ENCODE measurements around the gene GPSM1.
A peak's percentile ranks its signal among the peaks of the same experiment; 100 is the strongest.

GPSM1 gene

DNA sequence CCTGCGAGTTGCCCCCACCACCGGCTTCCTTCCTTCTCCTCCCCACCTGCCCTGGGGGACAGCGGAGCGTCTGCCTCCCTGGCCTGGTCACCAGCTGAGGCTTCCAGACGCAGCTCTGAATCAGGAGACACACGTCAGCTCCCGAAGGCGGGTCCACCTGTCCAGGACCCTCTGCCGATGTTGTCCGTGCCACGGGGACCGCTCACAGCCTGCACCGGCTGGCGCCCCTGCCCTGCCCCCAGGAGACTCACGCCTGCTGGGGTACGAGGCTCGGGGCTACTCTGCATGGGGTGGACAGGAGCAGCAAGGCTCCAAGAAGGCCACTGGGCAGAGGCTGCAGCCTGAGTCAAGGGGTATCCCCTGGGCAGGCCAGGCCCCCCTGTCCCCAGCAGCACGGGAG is 21.5 kb upstream of the GPSM1 start:
- no peak for DNase-seq

GRCh38 chr9:136306211-136307208 is 20.8 kb upstream of the GPSM1 start:
- DNase-seq = no peak

GRCh38 chr9:136307215-136307750 is 20.1 kb upstream of the GPSM1 start:
- no peak for DNase-seq

GRCh38 chr9:136308006-136308701 is 19.2 kb upstream of the GPSM1 start:
- DNase-seq = no peak

DNA sequence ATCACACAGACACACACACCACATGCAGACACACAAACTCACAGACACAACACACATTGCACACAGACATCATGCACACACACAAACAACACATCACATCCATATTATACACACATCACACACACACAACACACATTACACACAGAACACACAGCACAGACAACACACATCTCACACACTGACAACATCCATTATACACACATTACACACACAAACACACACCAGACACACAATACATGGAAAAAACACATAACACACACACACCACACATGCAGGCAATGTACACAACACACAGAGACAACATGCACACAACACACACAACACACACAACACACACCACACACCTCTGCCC is 18.7 kb upstream of the GPSM1 start:
- no peak for DNase-seq

DNA sequence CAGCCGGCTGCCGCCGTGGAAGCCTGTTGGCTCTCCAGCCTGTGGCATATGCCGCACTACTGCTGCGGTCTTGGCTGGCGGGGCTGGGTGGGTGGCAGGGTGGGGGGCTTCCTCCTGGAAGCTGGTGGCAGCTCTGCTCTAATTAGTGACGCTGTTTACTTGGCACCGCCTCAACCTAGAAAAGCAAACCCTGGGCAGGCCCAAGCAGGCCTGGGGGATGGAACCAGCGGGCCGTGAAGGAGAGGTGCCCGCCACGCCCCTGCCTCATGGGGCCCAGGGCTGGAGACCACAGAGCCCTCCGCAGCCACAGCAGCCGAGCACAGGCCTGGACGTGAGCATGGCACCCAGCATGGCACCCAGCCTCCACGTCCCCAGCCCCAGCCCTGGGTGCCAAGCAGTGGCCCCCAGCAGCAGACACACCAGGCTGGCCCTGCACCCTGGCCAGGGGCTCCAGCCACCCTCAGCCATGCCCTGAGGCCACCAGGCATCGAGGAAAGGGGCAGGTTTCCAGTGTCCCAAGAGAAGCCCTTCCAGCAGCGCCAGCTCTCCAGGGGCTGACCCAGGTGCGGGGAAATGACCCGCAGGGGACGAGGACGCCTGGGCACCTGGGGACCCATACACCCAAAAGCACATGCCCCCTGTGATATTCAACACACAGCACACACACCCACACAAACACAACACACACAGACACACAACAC is 18.1 kb upstream of the GPSM1 start:
- DNase-seq = no peak

- DNase-seq = no peak
These were observed 17.5 kb upstream of the GPSM1 start for GRCh38 chr9:136309806-136310220.

GRCh38 chr9:136310273-136311030 is 16.9 kb upstream of the GPSM1 start:
- DNase-seq = no peak

GRCh38 chr9:136311051-136312008 is 16.0 kb upstream of the GPSM1 start:
- peak; percentile 17 for DNase-seq

- DNase-seq = no peak
These were observed 15.3 kb upstream of the GPSM1 start for GRCh38 chr9:136312009-136312375.

- peak; percentile 57 for DNase-seq
These were observed 14.9 kb upstream of the GPSM1 start for GRCh38 chr9:136312436-136312835.

- DNase-seq = no peak
These were observed 14.0 kb upstream of the GPSM1 start for GRCh38 chr9:136313111-136314055.

- DNase-seq = no peak
These were observed 13.3 kb upstream of the GPSM1 start for GRCh38 chr9:136314056-136314416.

- DNase-seq = no peak
These were observed 12.4 kb upstream of the GPSM1 start for GRCh38 chr9:136314944-136315343.

GRCh38 chr9:136316271-136316751 is 11.0 kb upstream of the GPSM1 start:
- DNase-seq = no peak

DNA sequence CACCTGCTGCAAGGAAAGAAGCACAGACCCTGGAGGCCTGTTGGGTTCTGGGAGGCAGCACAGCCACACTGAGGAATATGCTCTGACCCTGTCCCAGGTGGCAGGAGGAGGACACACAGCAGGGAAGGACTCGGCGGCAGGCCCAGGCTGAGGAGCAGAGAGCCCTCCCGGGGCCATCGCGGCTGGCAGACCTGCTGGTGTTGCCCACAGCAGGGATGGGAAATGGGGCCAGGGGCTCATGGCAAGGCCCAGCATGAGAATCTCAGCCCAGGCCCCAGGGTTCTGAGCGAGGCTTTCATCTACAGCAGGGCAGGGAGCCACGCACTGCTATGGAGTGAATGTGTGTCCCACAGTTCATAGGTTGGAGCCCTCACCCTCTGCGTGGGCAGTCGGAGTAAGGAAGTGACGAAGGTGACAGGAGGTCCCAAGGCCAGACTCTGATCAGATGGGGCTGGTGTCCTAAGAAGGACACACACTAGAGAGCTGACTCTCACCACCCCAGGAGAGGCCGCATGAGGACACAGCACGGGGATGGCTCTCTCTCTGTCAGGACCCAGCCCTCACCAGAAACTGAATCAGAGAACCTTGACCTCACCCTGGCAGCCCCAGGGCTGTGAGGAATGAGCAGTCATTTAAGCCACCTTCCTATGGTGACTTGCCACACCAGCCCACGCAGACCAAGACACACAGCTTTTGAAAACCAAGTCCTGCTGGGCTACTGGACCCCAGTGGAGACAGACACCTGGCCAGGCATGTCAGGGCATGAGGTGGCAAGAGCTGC is 10.3 kb upstream of the GPSM1 start:
- no peak for DNase-seq

- DNase-seq = no peak
These were observed 9.6 kb upstream of the GPSM1 start for GRCh38 chr9:136317695-136318094.

GRCh38 chr9:136318111-136318775 is 9.1 kb upstream of the GPSM1 start:
- no peak for DNase-seq

Data from NCI-H82 (cell line).